GM12892 (cell line): Measurements from ENCODE around the gene DENND1A.

Source experiments
- POLR2A ChIP-seq: IDR thresholded peaks from 2 replicates; pipeline ENCODE4 v1.6.1; 2011; ENCODE audit warnings: low read depth, low read length, control low read depth
- POLR2AphosphoS5 ChIP-seq: IDR thresholded peaks from 2 replicates; pipeline ENCODE4 v1.6.1; 2011; ENCODE audit warnings: low read depth, low read length, control low read depth
- TAF1 ChIP-seq: IDR thresholded peaks from 2 replicates; pipeline ENCODE4 v1.6.1; 2011; ENCODE audit warnings: low read depth, mild to moderate bottlenecking, control low read depth, low read length, borderline replicate concordance

DNA sequence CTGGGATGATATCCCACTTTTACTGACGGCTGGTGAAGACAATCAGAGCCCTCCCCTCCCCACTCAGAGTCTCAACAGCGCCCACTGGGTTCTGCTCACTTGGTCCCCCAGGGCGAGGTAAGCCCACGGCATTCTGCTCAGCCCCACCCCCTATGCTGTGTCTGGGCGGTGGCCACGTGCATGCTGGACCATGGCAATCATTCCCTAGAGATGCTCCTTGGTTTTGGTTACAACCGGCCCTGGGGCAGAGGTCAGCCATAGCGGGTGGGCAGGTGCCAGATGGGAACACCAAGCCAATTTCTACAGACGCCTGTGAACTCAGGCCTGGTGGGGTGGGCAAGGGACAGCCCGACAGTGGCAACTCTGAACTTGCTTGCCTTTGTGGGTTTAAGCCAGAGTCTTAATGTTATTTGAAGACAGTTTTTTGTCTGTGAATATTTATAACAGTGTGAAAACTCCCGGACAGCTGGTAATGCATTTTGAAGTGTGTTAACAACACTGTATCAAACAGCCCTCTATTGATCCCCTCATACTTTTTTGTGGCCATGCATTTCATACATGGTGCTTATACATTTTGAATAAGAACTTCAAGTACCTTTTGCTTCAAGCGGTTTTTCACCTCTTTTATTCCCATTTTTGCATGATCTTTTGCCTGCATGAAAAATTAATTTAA lies 479.7 kb downstream of the DENND1A start:
- TF ChIP-seq POLR2AphosphoS5 (no peak), TAF1 (no peak), POLR2A (no peak)
